HPDE6-E6E7 (cell line): Measurements from ENCODE around the gene WDR83.
"Not testable (repeated sequence)": the region's sequence is repeated elsewhere in the genome, so short reads cannot be mapped to it uniquely, and the experiment has no call there.

ENCODE experiments used
- DNase-seq: peaks from one replicate; pipeline ENCODE4 v3.0.0; 2011; ENCODE audit warnings: missing footprints; ENCODE audit errors: extremely low spot score

Gene WDR83

DNA sequence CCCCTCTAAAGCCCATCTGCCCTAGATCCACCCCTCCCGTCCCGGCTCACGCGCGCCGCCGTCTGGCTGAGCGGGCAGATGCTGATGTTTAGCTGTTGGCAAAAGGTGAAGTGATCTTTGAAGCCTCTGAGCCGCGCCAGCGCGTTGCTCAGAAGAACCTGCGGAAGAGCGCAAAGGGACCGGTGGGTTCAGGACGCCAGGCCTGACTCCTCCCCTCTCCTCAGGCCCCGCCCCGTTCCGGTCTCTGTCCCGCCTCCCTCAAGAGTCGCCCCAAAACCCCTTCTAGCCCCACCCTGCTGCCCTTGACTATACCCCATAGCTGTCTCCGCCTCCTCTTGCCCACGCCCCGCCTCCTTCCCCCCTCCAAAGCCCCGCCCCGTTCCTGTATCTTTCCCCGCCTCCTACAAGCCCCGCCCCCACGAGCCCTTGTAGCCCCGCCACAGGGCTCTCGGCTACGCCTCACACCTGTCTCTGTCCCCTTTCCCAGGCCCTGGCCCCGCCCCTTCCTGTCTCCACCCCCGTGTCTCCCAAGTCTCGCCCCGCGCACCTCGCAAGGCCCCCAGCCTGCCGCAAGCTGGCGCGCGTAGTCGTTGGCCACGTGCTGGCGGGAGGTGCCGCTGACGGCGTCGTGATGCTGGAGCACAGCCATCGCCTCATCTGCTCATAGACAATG, 9.6 kb upstream of the WDR83 start:
- no peak for DNase-seq

DNA sequence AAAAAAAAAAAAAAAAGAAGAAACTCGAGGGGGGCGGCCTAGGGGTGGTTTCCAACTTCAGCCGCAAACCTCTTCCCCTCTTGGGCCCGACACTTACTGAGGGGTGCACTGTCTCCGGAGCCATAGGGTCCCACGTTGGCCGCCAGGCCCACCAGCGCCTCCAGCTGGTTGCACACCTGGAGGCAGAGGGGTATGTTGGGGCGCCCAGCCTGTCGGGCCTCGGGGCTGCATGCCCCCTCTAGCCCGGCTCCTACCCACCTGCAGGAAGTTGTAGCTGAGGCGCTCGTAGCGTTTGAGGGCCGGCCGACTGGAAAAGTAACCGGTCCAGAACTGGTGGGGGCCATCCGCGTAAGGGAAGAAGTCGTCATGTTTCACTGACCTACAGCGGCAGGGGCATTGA, 8.6 kb upstream of the WDR83 start:
- no peak for DNase-seq

- no peak for DNase-seq
These were observed 5.6 kb upstream of the WDR83 start for GRCh38 chr19:12660980-12661379.

- DNase-seq, result no peak
These were observed 2.0 kb upstream of the WDR83 start for GRCh38 chr19:12664406-12665280.

DNA sequence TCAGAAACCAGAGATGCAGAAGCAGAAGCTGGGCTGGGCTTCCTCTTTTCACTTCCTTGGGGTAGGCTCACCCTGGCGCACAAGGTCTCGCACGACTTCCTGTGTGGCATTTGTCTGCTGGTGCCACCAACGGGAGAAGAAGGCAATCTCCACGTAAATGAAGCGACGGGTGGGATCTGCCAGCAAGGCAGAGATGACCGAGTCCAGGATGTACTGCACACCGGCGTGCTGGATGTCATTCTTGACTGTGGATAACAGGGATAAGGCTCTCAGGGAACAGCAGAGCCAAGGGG, 1.4 kb upstream of the WDR83 start:
- DNase-seq, result no peak

DNA sequence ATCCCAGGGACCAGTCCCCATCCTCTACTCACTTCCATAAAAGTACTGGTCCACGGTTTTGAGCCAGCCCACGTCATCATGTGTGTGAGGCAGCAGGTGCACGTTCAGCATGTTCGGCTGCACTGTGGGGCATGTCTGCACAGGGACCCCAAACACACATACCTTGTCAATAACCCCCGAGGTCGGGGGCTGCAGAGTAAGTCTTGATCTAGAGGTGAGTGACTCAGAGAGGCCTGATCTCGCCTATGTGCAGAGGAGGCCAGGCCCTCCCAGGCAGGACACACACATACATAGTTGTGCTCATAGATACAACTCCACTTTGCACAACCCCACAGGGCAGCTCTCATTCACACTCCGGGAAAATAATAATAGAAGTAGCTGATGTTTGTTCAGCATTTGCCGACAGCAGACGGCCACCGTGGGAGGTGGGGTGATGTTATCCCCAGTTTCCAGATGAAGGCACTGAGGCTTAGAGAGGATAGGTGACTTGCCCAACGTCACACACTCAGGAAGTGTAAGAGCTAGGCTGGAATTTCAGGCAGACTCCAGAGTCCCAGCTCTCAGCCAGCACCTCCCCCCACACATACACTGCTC, 839 bp upstream of the WDR83 start:
- no peak for DNase-seq

DNA sequence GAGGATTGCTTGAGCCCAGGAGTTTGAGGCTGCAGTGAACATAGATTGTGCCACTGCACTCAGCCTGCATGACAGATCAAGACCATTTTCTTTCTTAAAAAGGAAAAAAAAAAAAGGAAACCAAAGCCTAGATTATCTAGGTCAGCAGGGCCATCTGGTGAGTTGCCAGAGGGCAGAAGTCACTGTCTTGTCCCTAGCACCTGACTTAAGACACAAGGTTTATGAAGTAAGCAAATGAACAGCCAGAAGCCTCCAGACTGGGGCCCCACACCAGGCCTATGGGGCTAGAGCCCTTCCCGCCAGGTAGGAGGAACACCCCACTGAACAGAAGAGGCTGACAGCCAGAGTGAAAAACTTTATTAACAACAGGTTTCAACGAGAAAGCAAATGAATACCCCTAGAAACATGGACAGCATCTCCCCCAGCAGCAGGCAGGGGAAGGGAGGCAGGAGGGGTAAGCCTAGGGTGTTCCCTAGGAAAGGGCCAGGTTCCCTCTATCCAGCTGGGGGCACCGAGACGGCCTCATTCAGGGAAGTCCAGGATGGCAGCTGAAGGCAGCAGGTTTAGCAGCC, 1.2 kb downstream of the WDR83 start:
- DNase-seq, result no peak

DNA sequence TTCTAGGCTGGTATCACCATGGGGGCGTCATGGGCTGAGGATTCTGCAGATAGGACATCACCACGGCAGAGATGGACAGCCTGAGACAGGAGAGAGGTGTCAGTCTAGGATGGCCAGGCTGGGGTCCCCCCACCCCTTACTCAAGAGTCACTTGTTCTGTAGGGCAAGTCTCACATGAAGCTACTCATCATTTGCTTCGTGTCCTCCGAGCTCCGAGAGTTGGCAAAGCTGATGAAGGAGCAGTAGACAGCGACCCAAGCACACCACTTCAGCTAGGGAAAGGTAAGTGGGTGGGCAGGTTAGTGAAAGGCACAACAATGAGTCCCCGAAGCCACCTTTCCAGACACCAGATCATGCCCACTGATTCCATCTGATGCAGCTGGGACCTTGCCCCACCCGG, 1.7 kb downstream of the WDR83 start:
- DNase-seq, result no peak

- peak; percentile 66 for DNase-seq
These were observed 2.3 kb downstream of the WDR83 start for GRCh38 chr19:12668932-12669269.

GRCh38 chr19:12669270-12670158, 2.9 kb downstream of the WDR83 start:
- DNase-seq, result peak; percentile 67

GRCh38 chr19:12670159-12670928, 3.7 kb downstream of the WDR83 start:
- DNase-seq, result no peak

- no peak for DNase-seq
These were observed 6.1 kb downstream of the WDR83 start for GRCh38 chr19:12672744-12673143.

GRCh38 chr19:12675399-12675798, 8.8 kb downstream of the WDR83 start:
- no peak for DNase-seq

DNA sequence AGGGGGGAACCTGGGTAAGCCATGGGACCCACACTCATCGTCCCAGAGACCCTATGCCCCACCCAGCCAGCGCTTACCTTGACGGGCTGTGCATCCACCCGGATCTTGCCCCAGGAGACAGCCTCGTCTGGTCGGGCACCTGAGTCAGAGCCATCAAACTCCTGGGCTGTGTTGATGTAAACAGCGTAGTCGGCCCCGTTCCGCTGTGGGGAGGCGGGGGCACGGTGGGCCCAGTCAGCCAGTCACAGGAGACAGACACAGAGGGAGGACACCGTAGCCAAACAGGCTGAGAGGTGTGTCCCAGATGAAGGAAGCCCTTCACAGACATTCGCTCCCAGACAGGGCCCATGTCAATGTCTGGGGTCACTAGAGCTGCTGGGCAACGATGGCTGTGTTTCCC, 9.3 kb downstream of the WDR83 start:
- DNase-seq, result no peak

DNA sequence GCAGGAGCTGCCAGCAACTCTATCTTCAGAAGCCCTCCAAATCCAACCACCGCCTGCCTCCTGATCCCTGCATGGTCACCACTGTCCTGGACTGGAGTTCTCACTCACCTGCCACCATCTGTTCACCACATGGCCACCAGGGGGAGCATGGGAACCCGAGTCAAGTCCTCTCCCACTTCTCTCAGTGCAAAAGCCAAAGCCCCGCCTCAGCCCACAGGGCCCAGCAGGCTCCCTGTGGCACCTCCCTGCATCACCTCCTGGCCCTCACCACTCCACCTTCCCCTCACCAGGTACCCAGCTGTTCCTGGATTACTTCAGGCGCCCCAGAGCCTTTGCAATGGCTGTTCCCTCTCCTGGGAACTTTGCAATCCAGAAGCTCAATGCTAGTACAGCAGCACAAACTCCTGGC, 9.8 kb downstream of the WDR83 start:
- DNase-seq, result peak; percentile 71

- no peak for DNase-seq
These were observed 10.3 kb downstream of the WDR83 start for GRCh38 chr19:12676928-12677327.

DNA sequence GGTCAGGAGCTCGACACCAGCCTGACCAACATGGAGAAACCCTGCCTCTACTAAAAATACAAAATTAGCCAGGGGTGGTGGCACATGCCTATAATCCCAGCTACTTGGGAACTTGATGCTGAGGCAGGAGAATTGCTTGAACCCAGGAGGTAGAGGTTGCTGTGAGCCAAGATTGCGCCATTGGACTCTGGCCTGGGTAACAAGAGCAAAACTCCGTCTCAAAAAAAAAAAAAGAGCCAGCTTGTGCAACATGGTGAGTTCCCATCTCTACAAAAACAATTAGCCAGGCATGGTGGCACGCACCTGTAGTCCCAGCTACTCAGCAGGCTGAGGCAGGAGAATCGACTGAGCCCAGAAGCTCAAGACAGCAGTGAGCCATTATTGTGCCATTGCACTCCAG, 11.4 kb downstream of the WDR83 start:
- DNase-seq, result not testable (repeated sequence)

GRCh38 chr19:12680034-12680433, 13.4 kb downstream of the WDR83 start:
- DNase-seq, result no peak

DNA sequence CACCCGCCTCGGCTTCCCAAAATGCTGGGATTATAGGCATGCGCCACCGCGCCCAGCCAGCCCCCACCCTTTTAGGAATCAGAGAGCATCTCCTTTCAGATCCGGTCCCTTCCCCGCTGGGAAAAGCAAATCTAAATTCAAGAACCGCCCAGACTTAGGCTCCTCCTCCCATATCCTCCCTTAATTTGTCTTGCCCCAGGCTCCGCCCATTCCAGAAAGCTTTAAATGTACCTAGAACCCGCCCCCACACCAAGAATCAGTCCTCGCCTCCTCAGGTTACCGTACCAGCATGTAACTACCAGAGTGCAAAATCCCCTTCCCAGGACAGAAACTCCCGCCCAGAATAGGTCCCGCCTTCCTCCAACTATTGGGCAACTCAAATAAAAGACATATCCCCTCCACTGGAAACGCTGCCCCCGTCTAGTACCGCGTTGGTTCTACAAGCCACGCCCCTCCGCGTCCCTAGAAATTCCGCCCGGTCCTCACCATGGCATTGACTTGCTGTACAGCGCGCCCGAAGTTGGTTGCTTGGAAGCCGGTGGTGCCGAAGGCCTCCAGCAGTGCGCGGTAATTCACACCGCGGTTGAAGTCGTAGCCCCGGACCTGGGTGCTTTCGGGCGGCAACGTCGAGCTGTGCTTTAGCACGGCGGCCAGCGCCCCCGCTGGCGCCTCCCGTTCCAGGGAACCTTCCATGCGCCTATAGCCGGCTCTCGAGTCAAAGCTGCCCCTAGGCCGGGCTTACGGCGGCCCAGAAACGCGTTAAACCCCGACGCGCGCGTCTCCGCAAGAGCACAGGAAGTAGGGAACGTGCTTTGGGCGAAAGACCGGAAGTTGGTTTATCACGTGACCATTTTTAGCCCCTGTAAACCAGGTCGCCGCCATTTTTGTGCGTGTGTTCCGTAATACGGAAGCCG, 14.7 kb downstream of the WDR83 start, which contains the start of gene DHPS:
DHPS (minus strand) TSS at position 807 of the 914 bp plus-strand sequence; CDS start at position 693, 114 bp downstream.
- peak; percentile 89 for DNase-seq

- DNase-seq, result no peak
These were observed 19.2 kb downstream of the WDR83 start for GRCh38 chr19:12685831-12686230.
